NCI-H774 (cell line): ENCODE data around the gene RBM4.
"Not testable (repeated sequence)": the region's sequence is repeated elsewhere in the genome, so short reads cannot be mapped to it uniquely, and the experiment has no call there.

Experiments used
- DNase-seq: peaks from one replicate; lab custom pipeline; 2025; lab: John Stamatoyannopoulos, UW

Gene RBM4

DNA sequence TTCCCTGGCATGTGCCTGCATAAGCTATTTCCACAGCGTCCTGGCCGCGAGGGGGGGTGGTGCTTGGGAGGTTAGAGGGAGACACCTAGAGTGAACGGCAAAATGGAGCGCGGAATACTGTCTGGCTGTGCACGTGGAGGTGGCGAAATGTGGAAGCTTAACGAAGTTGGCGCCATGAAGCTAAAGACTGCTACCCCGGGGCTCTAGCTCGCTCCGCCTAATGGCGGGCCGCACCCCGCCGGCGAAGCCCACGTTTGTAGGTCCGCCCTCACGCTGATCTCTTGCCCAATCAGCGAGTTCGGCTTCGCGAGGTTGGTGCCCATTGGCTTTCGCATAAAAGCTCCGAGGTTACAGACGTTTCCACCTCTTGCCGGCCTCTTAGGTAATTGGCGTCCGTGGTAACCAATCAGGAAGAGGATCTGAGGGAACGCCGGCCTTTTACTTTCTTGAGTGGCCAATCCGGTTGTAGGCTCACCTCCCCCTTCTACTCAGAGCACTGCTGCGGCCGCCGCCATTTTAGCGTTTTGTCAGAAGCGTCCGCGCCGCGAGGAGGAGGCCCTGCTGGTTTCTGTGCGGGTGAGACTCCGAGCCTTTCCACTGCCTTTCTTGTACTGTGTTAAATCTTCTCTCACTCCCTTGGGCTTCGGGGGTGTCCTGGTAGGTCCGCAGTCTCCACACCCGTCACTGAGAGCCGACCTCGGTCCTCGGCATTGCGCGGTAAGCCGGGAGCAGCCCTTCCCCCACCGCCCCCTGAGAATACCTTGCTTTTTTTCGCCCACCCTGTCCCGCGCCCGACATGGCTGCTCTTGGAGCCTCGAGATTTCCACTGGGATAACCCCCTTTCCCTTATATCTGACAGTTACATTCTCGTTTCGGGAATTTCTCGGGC, at the start of gene RBM4:
Gene RBM4 (plus strand): TSS at position 527 of the 889 bp plus-strand sequence. CDS start 1,009 bp downstream, outside the sequence.
- peak; percentile 100 for DNase-seq

DNA sequence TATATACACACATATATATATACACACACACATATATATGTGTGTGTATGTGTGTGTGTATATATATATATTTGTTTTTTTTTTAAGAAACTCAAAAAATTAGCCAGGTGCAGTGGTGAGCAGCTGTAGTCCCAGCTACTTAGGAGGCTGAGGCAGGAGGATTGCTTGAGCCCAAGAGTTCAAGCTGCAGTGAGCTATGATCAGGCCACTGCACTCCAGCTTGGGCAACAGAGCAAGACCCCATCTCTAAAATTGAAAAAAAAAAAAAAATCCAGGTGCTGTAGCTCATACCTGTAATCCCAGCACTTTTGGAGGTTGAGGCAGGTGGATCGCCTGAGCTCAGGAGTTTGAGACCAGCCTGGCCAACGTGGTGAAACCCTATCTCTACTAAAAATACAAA, 49.2 kb upstream of the RBM4 start:
- not testable (repeated sequence) for DNase-seq

DNA sequence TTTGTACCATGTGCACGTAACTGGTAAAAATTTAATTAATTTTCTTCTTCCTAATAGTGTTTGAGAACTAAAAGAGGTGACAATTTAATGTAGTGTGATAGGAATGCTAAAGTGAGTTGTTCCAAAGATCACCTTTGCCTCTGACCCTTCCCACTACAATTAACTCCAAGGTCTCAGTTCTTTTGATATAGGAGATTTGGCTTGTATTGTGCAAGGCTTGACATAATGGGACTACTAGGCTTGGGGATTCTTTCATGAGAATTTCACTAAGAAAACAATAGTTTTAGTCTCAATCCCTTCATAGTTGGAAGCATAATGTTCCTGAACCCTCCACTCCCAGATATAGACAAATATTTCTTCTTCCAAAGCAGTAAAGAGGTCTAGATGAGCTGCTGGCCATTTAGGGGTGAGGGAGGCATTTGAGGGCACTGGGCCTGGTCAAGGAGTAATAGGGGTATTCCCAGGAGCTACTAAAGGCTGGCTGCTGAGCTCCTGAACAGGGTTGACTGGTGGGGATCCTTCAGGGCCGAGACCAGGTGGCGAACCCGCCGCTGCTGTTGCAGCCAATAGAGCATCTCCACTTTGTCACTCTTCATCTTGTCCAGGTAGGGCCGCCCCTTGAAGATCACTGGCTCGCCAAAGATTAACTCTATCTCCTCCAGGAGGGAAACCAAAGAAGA, 48.4 kb upstream of the RBM4 start:
- DNase-seq = no peak

DNA sequence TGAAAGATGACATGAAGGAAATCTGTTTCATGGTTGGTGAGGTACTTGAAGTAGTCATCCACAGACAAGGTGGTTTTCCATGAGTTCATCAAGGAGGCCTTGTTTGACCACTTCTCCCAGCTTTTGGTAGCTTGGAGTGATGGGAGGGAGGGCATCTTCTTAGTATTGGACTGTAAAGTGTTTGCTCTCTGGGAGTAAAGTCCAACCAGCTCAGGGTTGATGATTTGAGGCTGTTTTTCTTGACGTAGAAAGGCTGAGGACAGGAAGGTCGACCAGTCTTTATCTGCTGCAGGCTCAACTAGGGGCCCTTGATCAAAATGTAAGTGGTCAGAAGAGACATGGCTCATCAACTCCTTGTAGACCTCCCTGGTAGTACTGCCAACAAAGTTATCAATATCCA, 47.3 kb upstream of the RBM4 start:
- DNase-seq = no peak

GRCh38 chr11:66592457-66593302, 45.8 kb upstream of the RBM4 start, which contains the start of the genes CCDC87 and CCS:
TSS of gene CCDC87 (minus strand) at chr11:66593063. CDS start at chr11:66593015, 48 bp downstream.
TSS of gene CCS (plus strand) at chr11:66593185. CDS start at chr11:66593262, 77 bp downstream.
- DNase-seq = peak; percentile 95

DNA sequence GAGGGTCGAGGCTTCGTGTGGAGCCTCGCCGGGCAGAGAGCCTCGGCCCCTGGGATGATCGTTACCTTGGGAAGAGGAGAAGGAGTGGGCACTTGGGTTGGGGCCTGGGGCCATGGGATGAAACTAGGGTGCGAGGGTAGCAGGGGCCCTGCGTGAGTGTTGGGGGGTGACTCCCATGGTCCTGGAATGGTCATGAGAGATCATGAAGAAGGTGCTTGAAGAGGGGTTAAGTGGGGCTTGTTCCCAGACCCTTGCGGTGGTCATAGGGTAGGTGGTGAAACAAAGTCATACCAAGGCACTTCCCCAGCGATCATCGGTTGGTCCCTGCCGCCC, 45.2 kb upstream of the RBM4 start:
- DNase-seq = no peak

DNA sequence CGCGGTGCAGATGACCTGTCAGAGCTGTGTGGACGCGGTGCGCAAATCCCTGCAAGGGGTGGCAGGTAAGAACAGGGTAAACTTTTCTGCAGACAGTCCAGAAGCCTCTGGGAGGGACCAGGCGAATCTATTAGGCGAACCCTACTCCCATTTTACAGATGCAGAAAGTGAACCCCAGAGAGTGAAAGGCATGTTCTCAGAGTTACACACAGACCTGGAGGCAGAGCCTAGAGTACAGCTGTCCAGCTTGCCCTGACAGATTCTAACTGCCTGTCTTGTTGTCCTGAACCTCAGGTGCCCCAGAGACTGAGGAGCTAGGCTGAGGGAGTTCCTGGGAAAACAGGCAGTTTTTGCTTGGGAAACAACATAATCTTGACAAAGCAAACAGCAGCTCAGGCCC, 44.9 kb upstream of the RBM4 start:
- no peak for DNase-seq

DNA sequence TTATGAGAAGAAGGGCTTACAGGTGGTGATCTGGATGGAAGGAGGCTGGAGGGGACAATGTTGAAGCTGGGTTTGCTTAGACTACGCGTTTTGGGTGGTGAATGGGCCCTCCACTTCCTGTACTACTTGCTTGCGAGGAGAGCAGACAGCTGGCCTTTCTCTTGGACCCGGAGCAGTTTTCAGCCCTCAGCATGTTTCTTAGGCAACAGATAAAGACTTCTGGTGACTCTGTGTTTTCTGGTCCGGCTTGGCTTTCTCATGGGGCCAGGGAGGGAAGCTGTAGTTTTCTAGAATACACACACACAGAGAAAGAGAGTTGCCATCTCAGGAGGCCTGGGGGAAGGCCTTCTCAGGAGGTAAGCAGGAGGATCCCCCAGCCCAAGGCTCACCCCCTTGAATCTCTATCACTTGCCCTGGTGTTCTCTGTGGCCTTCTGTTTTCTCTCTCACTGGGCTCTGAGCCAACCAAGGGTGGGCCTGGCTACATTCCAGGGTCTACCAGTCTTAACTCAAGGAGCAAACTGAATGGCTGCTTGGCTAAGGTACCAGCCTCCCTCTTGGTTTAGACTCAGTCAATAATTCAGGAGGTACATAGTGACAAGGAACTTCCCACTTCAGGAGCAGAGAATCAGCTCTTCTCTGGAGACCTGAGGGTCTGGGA, 43.1 kb upstream of the RBM4 start:
- no peak for DNase-seq

GRCh38 chr11:66598993-66599392, 39.5 kb upstream of the RBM4 start:
- DNase-seq = no peak

DNA sequence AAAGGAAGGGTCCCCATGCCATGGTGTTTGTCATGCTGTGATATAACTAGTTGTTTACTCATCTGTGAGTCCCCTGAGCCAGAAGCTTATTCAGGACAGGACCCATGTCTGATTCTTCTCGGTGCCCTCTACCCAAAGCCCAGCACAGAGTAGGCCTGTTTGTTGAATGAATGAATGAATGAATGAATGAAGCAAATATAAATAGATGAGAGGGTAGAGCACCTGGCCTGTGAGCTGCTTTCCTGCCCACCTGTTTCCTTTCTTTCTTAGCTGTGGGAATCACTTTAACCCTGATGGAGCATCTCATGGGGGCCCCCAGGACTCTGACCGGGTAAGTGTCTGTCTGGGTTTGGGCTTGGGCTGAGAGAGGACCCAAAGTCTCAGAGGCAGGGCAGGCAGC, 38.3 kb upstream of the RBM4 start:
- DNase-seq = no peak

DNA sequence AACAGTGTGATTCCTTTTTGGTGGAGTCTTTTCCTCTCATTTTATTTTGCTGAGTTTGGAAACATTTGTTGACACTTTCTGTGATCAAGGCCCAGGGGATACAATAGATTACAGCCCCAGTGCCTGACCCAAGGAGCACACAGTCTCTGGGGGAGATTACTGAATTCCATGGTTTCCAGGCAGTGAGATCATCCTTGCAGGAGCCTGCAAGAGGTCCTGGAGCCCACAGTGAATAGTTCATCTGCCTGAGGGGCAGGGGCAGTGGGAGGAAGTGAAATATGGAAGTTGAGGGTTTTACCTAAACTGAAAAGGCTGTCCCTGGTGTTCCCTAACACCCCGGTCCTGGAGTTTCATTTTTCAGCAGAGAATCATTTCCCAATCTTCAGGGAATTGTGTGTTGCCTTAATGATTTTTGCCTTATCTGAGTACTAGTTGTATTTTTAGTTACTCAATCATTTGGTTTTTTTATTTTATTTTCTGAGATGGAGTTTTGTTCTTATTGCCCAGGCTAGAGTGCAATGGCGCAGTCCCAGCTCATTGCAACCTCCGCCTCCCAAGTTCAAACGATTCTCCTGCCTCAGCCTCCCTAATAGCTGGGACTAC, 37.8 kb upstream of the RBM4 start:
- no peak for DNase-seq

- no peak for DNase-seq
Observed at GRCh38 chr11:66603072-66603471, 35.4 kb upstream of the RBM4 start.

DNA sequence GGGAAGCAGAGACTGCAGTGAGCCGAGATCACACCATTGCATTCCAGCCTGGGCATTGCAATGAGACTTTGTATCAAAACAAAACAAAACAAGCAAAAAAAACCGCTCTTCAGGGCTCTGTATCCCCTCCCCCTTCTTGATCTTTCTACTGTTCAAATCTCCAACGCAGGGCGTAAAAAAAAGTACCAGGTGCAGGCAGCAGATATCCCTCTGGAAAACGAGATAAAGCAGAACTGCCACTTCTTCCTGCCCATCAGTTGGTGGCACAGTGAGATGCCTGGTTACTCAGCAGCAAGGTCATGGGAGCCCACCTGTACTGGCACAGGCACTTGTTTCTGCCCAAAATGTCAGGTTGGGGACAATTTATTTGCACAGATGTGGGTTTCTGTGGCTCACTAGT, 34.3 kb upstream of the RBM4 start:
- DNase-seq = no peak

GRCh38 chr11:66606608-66607007, 31.9 kb upstream of the RBM4 start:
- not testable (repeated sequence) for DNase-seq

- DNase-seq = no peak
Observed at GRCh38 chr11:66607126-66607834, 31.2 kb upstream of the RBM4 start.

- DNase-seq = no peak
Observed at GRCh38 chr11:66609721-66610617, 28.5 kb upstream of the RBM4 start.

DNA sequence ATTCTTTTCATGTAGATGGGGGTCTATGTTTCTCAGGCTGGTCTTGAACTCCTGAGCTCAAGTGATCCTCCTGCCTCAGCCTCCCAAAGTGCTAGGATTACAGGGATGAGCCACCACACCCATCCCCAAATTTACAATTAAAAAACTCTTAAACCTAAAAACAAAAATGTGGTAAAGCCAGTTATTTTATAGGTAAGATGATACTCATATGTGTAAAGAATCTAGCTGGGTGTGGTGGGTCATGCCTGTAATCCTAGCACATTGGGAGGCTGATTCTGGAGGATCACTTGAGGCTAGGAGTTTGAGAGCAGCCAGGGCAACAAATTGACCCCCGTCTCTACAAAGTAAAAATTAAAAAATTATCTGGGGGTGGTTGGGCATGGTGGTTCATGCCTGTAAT, 26.0 kb upstream of the RBM4 start:
- no peak for DNase-seq

DNA sequence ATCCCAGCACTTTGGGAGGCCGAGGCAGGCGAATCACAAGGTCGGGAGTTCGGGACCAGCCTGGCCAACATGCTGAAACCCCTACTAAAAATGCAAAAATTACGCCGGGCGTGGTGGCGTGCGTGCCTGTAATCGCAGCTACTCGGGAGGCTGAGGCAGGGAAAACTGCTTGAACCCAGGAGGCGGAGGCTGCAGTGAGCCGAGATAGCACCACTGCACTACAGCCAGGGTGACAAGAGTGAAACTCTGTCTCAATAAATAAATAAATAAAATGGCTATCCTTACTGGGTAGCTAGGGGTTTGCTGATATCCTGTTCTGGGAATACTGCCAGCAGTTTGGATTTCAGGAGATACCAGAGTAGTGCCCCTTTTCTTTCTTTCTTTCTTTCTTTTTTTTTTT, 24.4 kb upstream of the RBM4 start:
- no peak for DNase-seq

GRCh38 chr11:66616379-66617154, 21.9 kb upstream of the RBM4 start, which contains the start of gene RBM14:
TSS of gene RBM14 (plus strand) at chr11:66616630. CDS start at chr11:66616721, 91 bp downstream.
- peak; percentile 100 for DNase-seq
